Effector memory CD4-positive, alpha-beta T cell (primary cell): Measurements from ENCODE around the gene TBC1D16.

Source experiments
- DNase-seq, 3 donors: peaks; one replicate each; pipeline ENCODE4 v3.0.0-alpha.2; 2020
- H3K27ac ChIP-seq: 2 replicates; pipeline ENCODE4 v1.7.0; 2013; ENCODE audit warnings: mild to moderate bottlenecking, low read length, moderate library complexity; ENCODE audit not compliant: insufficient read depth, poor library complexity, severe bottlenecking
- H3K27me3 ChIP-seq: replicated peaks from 2 replicates; pipeline ENCODE4 v1.7.0; 2013; ENCODE audit warnings: mild to moderate bottlenecking, low read length; ENCODE audit not compliant: insufficient read depth, control insufficient read depth, poor library complexity, severe bottlenecking
- H3K36me3 ChIP-seq: 2 replicates; pipeline ENCODE4 v1.7.0; 2013; ENCODE audit warnings: mild to moderate bottlenecking, low read length, moderate library complexity; ENCODE audit not compliant: control insufficient read depth, insufficient read depth
- H3K4me1 ChIP-seq: 2 replicates; pipeline ENCODE4 v1.7.0; 2013; ENCODE audit warnings: low read length, mild to moderate bottlenecking; ENCODE audit not compliant: control insufficient read depth, insufficient read depth, poor library complexity, severe bottlenecking
- H3K4me3 ChIP-seq: 2 replicates; pipeline ENCODE4 v1.7.0; 2013; ENCODE audit warnings: low read length, low read depth, mild to moderate bottlenecking; ENCODE audit not compliant: insufficient read depth, poor library complexity, severe bottlenecking
- H3K9me3 ChIP-seq: 2 replicates; pipeline ENCODE4 v1.7.0; 2013; ENCODE audit warnings: mild to moderate bottlenecking, low read length, moderate library complexity; ENCODE audit not compliant: control insufficient read depth

The TBC1D16 gene

DNA sequence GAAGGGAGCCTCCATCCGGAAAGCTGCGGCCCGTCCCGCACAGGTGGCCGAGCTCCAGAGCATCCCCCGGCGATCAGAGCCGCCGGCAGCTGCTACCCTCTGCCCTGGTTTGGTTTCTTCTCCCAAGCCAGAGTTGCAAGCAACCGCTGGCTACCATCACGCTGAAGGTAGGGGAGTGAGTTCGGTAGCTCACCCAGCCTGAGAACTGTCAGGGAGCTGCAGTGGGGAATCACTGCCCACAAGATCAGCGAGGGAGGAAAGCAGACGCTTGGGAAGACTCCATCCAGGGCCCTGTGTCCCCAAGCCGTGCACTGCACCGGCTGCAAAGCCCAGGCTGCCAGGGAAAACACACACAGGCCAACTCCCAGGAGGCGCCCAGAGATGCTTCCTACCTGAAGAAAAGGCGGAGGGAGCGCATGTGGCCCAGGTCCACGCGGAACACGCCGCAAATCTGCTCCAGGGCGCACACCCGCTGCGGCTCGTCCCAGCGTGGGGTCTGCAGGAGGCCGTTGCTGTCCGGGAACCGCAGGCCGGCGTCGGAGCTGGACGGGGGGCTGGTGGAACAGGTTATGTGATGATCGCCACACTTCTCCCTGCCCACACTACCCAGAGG, 83.3 kb downstream of the TBC1D16 start:
- Histone ChIP-seq H3K4me3 (no peak overlapping the region), H3K27ac (no peak overlapping the region), H3K36me3 (no peaks in the 10 kb centered on the region)

DNA sequence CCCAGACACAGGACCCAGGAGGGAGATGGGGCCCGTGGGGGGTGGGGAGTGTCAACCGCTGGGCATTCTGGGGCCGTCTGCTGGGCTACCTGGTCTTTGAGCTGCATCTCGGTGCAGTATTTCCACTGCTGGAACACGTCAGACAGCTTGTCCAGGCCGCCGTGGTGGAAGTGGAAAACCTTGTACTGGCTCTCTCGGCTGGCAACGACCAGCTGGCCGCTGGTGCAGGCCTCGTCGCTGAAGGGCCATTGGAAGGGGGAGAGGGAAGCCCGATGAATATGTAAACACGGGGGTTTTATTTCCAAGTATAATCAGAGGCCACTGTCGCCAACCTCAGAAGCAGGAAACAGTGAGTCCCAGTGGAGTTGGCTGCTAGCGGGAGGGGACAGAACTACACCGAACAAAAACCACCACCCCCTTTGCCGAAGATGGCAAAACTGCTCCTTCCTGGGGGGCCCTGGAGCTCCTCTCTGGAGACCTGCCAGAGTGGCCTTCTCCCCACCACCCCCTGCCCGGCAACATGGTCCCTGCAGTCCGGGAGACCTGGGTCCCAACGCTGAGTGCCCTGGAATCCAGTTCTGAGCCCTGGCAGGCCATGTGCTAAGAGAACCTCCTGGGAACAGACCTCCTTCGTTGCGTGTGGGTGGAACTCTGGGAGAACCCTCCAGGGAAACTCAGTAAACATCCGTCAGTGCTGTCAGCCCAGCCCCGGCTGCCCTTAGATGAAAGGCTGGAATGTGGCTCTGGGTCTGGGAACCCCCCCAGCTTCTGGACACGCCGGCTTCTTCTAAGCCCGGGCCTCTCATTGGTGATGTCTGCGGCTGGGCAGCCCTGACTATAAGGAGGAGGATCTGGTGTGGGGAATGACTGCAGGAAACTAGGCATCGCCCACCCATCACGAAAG, 84.1 kb downstream of the TBC1D16 start:
- H3K4me1 ChIP-seq = no peaks in the 10 kb centered on the region
- no peak overlapping the region for H3K27ac ChIP-seq
- no peak overlapping the region for H3K4me3 ChIP-seq
- no peaks in the 10 kb centered on the region for H3K36me3 ChIP-seq
- H3K9me3 ChIP-seq = no peaks in the 10 kb centered on the region
- H3K27me3 ChIP-seq = no peaks in the 10 kb centered on the region
- no peak for DNase-seq

More for the DNA sequence above, 83.3 kb downstream of the TBC1D16 start:
- H3K4me1 ChIP-seq = no peaks in the 10 kb centered on the region
- no peaks in the 10 kb centered on the region for H3K27me3 ChIP-seq
- DNase-seq = no peak
- no peaks in the 10 kb centered on the region for H3K9me3 ChIP-seq

DNA sequence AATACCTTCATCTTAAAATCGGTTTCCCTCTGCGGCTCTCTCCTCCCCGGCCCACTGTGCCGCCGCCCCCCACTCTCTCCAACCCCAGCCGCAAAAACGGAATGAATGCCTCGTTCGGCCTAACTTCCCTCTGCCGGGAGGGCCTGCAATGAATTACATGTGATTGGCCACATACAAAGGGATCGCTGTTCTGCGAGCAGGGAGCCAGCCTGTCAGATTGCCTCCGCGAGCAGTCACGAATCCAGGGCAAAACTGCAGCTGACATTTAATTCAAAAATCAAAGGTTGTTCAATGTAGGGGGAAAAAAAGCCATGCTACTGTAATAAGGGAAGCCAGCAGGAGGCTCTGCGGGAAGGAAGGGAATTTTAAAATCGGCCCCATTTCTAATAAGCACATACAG, 84.9 kb downstream of the TBC1D16 start:
- no peak overlapping the region for H3K4me3 ChIP-seq
- no peak overlapping the region for H3K27ac ChIP-seq
- no peaks in the 10 kb centered on the region for H3K27me3 ChIP-seq
- H3K36me3 ChIP-seq = no peaks in the 10 kb centered on the region
- no peaks in the 10 kb centered on the region for H3K4me1 ChIP-seq
- no peaks in the 10 kb centered on the region for H3K9me3 ChIP-seq
- no peak for DNase-seq

DNA sequence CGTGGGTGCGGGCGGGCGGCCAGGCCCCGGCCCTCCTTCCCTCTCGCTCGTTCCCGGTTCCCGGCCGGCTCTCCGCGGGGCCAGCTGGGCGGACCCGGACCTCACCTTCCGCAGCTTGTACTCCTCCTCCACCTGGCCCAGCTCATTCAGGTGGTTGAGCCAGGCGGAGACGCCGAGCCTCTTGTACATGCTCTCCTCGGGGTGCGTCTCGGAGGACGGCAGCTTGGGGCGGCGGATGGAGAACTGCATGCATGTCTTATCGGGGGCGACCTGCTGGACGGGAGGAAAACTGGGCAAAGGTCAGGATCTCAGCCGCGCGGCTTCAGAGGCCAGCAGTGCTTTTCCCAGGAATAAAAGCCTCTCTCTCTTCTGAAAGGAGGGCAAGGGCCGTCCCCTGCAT, 85.4 kb downstream of the TBC1D16 start:
- no peak for DNase-seq
- no peak overlapping the region for H3K27ac ChIP-seq
- no peak overlapping the region for H3K4me3 ChIP-seq
- no peaks in the 10 kb centered on the region for H3K9me3 ChIP-seq
- no peaks in the 10 kb centered on the region for H3K4me1 ChIP-seq
- no peaks in the 10 kb centered on the region for H3K36me3 ChIP-seq
- no peaks in the 10 kb centered on the region for H3K27me3 ChIP-seq

DNA sequence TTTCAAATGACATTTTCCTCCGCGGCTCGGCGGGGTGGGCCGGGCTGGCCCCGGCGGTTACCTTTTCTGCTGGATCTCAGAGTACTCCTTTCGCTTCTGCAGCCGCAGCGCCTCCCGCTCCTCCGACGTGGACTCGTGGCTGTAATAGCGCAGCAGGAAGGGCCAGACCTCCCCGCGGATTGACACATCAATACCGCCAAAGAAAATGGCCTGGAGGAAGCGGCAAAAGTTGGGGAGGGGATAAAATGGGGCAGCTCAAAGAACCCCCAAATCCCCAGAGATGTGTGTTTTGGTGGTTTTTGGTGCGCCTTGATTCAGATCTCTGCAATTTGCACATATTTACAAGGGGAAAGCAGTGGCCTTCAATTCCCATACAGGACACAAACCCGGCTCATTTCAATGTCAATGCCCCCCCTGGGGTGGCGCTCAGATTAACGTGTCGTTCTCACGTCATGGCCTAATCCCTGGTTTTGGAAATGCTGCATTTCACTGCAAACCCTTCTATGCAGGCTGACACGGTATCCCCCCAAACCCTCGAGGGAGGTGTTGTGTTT, 85.9 kb downstream of the TBC1D16 start:
- Histone ChIP-seq H3K4me1 (no peaks in the 10 kb centered on the region), H3K4me3 (no peak overlapping the region), H3K27ac (no peak overlapping the region)

DNA sequence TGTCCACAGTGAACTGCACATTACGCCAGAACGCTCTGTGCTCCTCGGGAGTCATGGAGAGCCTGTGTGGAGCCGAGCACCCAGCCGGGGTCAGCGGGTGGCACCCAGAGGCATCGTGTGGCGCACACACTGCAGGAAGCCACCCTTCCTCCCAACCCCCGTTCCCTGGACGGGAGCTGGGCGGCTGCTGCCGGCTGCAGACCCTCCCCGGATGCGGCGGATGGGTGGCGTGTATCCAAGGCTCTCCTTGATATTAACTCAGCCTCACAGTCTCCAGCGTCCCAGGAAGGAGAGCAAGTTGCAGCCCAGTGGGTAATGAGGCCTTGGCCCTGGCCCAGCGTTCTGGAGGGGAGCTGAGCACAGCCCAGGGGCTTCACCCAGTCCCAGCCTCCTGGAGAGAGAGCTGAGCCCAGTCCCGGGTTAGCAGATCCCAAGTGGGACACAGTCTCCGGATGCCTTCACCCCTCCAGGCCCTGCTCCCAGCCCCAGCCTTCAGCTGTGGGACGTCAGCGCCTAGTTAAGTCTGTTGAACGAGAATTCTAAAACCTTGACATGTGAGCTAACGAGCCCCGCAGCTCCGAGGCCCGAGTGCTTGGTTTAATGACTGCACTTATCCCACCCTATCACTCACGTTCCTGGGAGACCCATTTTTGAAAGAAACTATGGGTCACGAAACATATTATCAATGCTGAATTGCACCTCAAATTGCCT, 86.6 kb downstream of the TBC1D16 start:
- Histone ChIP-seq H3K4me1 (no peaks in the 10 kb centered on the region), H3K9me3 (no peaks in the 10 kb centered on the region), H3K36me3 (no peaks in the 10 kb centered on the region), H3K27ac (no peak overlapping the region), H3K27me3 (no peaks in the 10 kb centered on the region), H3K4me3 (no peak overlapping the region)
- DNase-seq = no peak

More for the DNA sequence above, 85.9 kb downstream of the TBC1D16 start:
- Histone ChIP-seq H3K27me3 (no peaks in the 10 kb centered on the region), H3K36me3 (no peaks in the 10 kb centered on the region), H3K9me3 (no peaks in the 10 kb centered on the region)
- no peak for DNase-seq

DNA sequence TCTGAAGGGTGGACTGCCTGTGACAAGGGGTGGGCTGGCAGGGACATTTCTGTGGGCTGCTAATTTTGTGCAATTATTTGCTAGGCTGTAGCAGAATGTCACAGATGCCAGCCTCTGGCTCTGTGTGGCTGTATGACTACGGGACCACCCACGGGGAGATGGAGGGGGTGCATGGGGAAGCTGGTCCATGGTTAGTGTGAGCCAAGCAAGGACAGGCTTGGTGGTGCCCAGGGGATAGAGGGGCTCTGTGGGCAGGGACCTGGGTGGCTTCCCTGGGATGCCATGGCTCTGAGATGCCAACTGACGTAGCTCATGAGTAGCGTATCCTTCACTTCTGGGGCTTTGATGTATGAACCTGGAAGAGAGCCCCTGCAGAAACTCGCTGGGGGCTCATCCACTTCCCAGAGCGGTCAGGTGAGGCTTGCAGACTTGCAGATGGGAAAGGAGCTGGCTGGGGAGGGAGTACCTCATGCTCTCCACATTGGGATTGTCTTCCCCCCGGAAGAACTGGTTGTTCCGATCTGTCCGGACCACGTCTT, 87.2 kb downstream of the TBC1D16 start:
- no peak overlapping the region for H3K27ac ChIP-seq
- H3K36me3 ChIP-seq = no peaks in the 10 kb centered on the region
- no peak overlapping the region for H3K4me3 ChIP-seq

DNA sequence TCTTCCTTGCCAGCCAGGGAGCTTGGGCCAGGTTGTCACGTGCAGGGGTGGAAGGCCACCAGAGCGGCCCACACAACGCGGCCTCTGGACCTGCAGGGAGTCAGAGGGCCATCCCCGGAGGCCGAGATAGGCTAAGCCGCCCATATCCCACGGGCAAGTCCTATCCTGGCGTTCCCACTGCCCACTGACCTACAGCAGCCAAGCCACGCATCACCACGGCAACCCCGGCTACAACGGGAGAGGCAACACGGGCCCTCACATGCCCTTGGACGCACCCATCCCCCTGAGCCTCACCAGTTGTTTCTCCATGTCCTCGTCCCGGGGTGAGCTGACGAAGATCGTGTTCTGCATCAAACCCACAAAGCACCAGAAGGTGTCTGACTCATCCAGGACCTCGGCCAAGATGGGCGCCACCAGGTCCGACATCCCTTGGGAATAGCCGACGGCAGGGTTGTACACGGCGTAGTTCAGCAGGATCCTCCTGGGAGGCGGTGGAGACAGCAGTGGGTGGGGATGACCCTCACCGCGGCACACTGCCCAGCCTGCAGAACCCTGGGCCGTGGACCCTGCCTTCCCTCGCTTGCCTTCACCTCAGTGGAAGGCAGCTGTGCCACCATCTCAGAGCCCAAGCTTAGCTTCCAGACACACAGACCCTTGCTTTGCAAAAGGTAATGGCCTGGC, 88.2 kb downstream of the TBC1D16 start:
- DNase-seq = no peak
- Histone ChIP-seq H3K4me1 (peaks cover 6% of the 10 kb centered on the region), H3K9me3 (no peaks in the 10 kb centered on the region), H3K27ac (no peak overlapping the region), H3K4me3 (no peak overlapping the region), H3K36me3 (no peaks in the 10 kb centered on the region), H3K27me3 (no peaks in the 10 kb centered on the region)

More for the DNA sequence above, 87.2 kb downstream of the TBC1D16 start:
- H3K4me1 ChIP-seq = no peaks in the 10 kb centered on the region
- H3K27me3 ChIP-seq = no peaks in the 10 kb centered on the region
- no peak for DNase-seq
- no peaks in the 10 kb centered on the region for H3K9me3 ChIP-seq

DNA sequence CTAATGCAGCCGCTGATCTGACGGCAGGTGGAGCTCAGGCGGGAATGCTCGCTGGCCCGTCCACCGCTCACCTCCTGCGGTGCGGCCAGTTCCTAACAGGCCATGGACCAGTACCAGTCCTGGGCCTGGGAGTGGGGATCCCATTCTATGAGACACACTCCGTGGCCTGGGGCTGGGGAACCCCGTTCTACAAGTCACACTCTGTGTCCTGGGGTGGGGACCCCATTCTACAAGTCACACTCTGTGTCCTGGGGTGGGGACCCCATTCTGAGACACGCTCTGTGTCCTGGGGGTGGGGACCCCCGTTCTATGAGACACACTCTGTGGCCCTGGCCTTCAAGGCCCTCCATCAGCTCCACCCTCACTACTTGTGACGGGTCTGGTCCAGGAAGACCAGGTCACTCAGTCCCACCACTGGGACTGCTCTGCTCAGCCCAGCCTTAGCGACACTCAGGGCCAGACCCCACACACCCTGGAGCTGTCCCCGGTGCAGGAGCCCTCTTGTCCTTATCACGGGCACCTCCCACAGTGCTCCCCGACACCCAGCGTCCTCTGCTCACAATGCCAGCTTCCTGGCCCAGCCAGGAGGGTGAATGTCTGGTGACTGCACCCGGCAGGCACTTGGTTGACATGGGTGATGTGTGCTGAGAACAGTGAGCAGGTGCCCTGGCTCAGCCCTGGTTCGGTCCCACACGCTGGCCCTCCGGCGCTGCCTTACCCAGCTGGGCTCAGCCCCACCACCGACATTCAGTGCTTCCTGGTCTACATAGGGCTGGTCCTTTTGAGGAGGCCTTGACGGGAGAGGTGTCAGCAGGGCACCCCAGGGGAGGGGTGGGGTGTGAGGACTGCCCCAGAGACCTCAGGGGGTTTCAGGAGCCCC, 89.1 kb downstream of the TBC1D16 start:
- peaks cover 6% of the 10 kb centered on the region for H3K4me1 ChIP-seq
- no peaks in the 10 kb centered on the region for H3K36me3 ChIP-seq
- DNase-seq = no peak
- H3K27ac ChIP-seq = no peak overlapping the region
- no peak overlapping the region for H3K4me3 ChIP-seq
- H3K9me3 ChIP-seq = no peaks in the 10 kb centered on the region
- no peaks in the 10 kb centered on the region for H3K27me3 ChIP-seq
